Vagina (tissue), 2 donors: ENCODE measurements around the gene KDM1B.

Source experiments
- POLR2A ChIP-seq, 2 donors: fragments of 450-650 bp; IDR thresholded peaks; one replicate each; pipeline ENCODE4 v1.6.1; 2017; ENCODE audit warnings: antibody characterized with exemption in 2 of 2, mild to moderate bottlenecking in 2 of 2, moderate library complexity in 2 of 2
- POLR2AphosphoS5 ChIP-seq, 2 donors: sonication (generic); formaldehyde crosslinking; IDR thresholded peaks; one replicate each; pipeline ENCODE4 v1.9.0; 2017; ENCODE audit warnings: antibody characterized with exemption in 2 of 2, mild to moderate bottlenecking in 2 of 2, low read depth in 1 of 2; ENCODE audit not compliant: insufficient read depth in 1 of 2
- TF ChIP-seq, protein P1 (sequence below), 3 experiments: fragments of 450-650 bp in 2 of 3; fragments of 200-600 bp in 1 of 3; sonication (generic) in 1 of 3; IDR thresholded peaks; one replicate each; pipeline ENCODE4 v1.5.1; 2017 to 2019; ENCODE audit warnings: antibody characterized with exemption in 3 of 3, mild to moderate bottlenecking in 2 of 3, moderate library complexity in 2 of 3

DNA sequence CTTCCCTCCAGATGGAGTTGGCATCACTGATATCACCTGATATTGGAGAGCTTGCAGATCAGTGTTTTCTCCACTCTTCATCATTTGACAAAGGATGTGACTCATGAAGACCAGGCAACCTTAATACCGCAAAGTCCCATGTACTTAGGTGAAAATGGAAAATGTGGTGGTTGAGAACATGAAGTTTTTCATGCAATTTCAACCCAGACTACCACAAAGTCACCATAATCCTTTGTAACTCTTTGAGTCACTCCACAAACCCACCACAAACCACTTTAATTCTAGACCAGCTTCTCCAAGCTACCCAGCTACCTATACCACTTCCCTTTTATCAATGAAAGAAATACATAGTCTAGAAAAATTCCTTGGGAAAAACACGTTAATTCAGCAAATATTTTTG, 39.9 kb upstream of the KDM1B start:
- TF ChIP-seq POLR2A (IDR thresholded peaks at IDR 0.05), result no peak
- TF ChIP-seq, protein P1, sequence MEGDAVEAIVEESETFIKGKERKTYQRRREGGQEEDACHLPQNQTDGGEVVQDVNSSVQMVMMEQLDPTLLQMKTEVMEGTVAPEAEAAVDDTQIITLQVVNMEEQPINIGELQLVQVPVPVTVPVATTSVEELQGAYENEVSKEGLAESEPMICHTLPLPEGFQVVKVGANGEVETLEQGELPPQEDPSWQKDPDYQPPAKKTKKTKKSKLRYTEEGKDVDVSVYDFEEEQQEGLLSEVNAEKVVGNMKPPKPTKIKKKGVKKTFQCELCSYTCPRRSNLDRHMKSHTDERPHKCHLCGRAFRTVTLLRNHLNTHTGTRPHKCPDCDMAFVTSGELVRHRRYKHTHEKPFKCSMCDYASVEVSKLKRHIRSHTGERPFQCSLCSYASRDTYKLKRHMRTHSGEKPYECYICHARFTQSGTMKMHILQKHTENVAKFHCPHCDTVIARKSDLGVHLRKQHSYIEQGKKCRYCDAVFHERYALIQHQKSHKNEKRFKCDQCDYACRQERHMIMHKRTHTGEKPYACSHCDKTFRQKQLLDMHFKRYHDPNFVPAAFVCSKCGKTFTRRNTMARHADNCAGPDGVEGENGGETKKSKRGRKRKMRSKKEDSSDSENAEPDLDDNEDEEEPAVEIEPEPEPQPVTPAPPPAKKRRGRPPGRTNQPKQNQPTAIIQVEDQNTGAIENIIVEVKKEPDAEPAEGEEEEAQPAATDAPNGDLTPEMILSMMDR (IDR thresholded peaks at IDR 0.05), result no peak
- no peak for TF ChIP-seq POLR2AphosphoS5 (IDR thresholded peaks at IDR 0.05; ENCODE audit: insufficient read depth in 1 of 2, low read depth in 1 of 2)
